IMR-90 (cell line): ENCODE measurements around the gene RAI1. TPM values are rescaled to one million over a fixed set of nuclear protein-coding genes. Genes with fewer than 3 reads are reported as not detected.

Experiments used
- ATAC-seq: fragments of 200-7000 bp; cut with Tn5 transposase; 2 replicates; pipeline ENCODE4 v1.9.1; 2020; ENCODE audit warnings: low read depth, mild to moderate bottlenecking, moderate library complexity
- BruUV-seq: library from RNA; stranded (reverse); fragments of 400-500 nt; replicated peaks from 2 replicates; lab custom pipeline; 2021; lab: Mats Ljungman, UMichigan
- CTCF ChIA-PET: fragments of 300-600 bp; formaldehyde crosslinking; extraction: SDS; loops from one replicate; lab custom pipeline; 2021; ENCODE audit warnings: antibody characterized with exemption; lab: Yijun Ruan, JAX
- POLR2A ChIA-PET: fragments of 300-600 bp; sonication (Branson Sonifier 250); formaldehyde crosslinking; loops from one replicate; lab custom pipeline; 2022; ENCODE audit warnings: antibody characterized with exemption; ENCODE audit not compliant: unreplicated experiment; lab: Charles Lee
- DNase-seq: peaks from one replicate; pipeline ENCODE4 v3.0.0; 2013
- H2AFZ ChIP-seq: replicated peaks from 2 replicates; pipeline ENCODE3; 2013; ENCODE audit warnings: low read length, mild to moderate bottlenecking; ENCODE audit not compliant: poor library complexity
- H2AK5ac ChIP-seq: 2 replicates; pipeline ENCODE4 v1.6.1; 2013; ENCODE audit warnings: low read depth, low read length, inconsistent platforms
- H2AK9ac ChIP-seq: replicated peaks from 2 replicates; pipeline ENCODE3; 2013; ENCODE audit warnings: mild to moderate bottlenecking, low read depth, low read length, moderate library complexity; ENCODE audit not compliant: poor library complexity
- H2BK120ac ChIP-seq: 2 replicates; pipeline ENCODE4 v1.6.1; 2013; ENCODE audit warnings: low read depth, low read length, inconsistent platforms
- H2BK15ac ChIP-seq: 3 replicates; pipeline ENCODE4 v1.6.1; 2013; ENCODE audit warnings: low read depth, low read length, inconsistent platforms
- H2BK20ac ChIP-seq: 2 replicates; pipeline ENCODE4 v1.6.1; 2013; ENCODE audit warnings: low read depth, mild to moderate bottlenecking, inconsistent platforms, low read length, moderate library complexity
- H2BK5ac ChIP-seq: 2 replicates; pipeline ENCODE4 v1.6.1; 2013; ENCODE audit warnings: mild to moderate bottlenecking, low read depth, low read length, inconsistent platforms; ENCODE audit not compliant: poor library complexity, severe bottlenecking
- H3K14ac ChIP-seq: replicated peaks from 2 replicates; pipeline ENCODE4 v1.6.1; 2013; ENCODE audit warnings: low read depth, low read length, inconsistent platforms
- H3K18ac ChIP-seq: 2 replicates; pipeline ENCODE4 v1.6.1; 2013; ENCODE audit warnings: low read depth, low read length, control low read depth
- H3K23ac ChIP-seq: 2 replicates; pipeline ENCODE4 v1.6.1; 2013; ENCODE audit warnings: low read depth, low read length, inconsistent platforms
- H3K27ac ChIP-seq: 2 replicates; pipeline ENCODE4 v1.5.1; 2013; ENCODE audit warnings: mild to moderate bottlenecking, control low read depth, low read length; ENCODE audit not compliant: insufficient read depth
- H3K27me3 ChIP-seq: 2 replicates; pipeline ENCODE4 v1.6.1; 2013; ENCODE audit warnings: low read length; ENCODE audit not compliant: control insufficient read depth, insufficient read depth
- H3K36me3 ChIP-seq: 2 replicates; pipeline ENCODE4 v1.6.1; 2013; ENCODE audit warnings: low read length, mixed read lengths; ENCODE audit not compliant: control insufficient read depth, insufficient read depth
- H3K4ac ChIP-seq: 2 replicates; pipeline ENCODE4 v1.6.1; 2013; ENCODE audit warnings: low read depth, low read length, inconsistent platforms
- H3K4me1 ChIP-seq: 2 replicates; pipeline ENCODE4 v1.6.1; 2013; ENCODE audit warnings: low read length, mixed read lengths; ENCODE audit not compliant: control insufficient read depth, insufficient read depth
- H3K4me2 ChIP-seq: 2 replicates; pipeline ENCODE4 v1.6.1; 2013; ENCODE audit warnings: low read depth, mild to moderate bottlenecking, control low read depth, low read length, moderate library complexity
- H3K4me3 ChIP-seq: 2 replicates; pipeline ENCODE4 v1.5.1; 2013; ENCODE audit warnings: low read depth, mild to moderate bottlenecking, control low read depth, low read length, moderate library complexity; ENCODE audit not compliant: insufficient read depth
- H3K56ac ChIP-seq: 2 replicates; pipeline ENCODE4 v1.6.1; 2013; ENCODE audit warnings: low read length, inconsistent platforms; ENCODE audit not compliant: insufficient read depth; ENCODE audit errors: extremely low read depth
- H3K79me1 ChIP-seq, 2 experiments: 2 replicates each; pipeline ENCODE4 v1.6.1; 2013; ENCODE audit warnings: low read length in 2 of 2, inconsistent platforms in 1 of 2, low read depth in 1 of 2
- H3K9ac ChIP-seq: 2 replicates; pipeline ENCODE4 v1.6.1; 2013; ENCODE audit warnings: low read depth, low read length, control low read depth
- H3K9me1 ChIP-seq: 2 replicates; pipeline ENCODE4 v1.6.1; 2013; ENCODE audit warnings: low read length, inconsistent platforms; ENCODE audit not compliant: insufficient read depth
- H3K9me3 ChIP-seq: 2 replicates; pipeline ENCODE4 v1.6.1; 2013; ENCODE audit warnings: low read length; ENCODE audit not compliant: control insufficient read depth, insufficient read depth
- H4K20me1 ChIP-seq: 2 replicates; pipeline ENCODE4 v1.6.1; 2013; ENCODE audit warnings: low read length, inconsistent platforms; ENCODE audit not compliant: insufficient read depth
- H4K5ac ChIP-seq: 2 replicates; pipeline ENCODE4 v1.6.1; 2013; ENCODE audit warnings: mild to moderate bottlenecking, low read depth, low read length, control low read depth
- H4K8ac ChIP-seq, 2 experiments: 2 replicates each; pipeline ENCODE4 v1.6.1; 2013; ENCODE audit warnings: low read depth in 2 of 2, low read length in 2 of 2, control low read depth in 1 of 2, inconsistent platforms in 1 of 2
- H4K91ac ChIP-seq: 2 replicates; pipeline ENCODE4 v1.6.1; 2013; ENCODE audit warnings: low read depth, low read length, inconsistent platforms; ENCODE audit not compliant: insufficient read depth
- CHD1 ChIP-seq: IDR thresholded peaks from 2 replicates; pipeline ENCODE4 v1.6.1; 2012; ENCODE audit warnings: low read depth, low read length, improper control_type of control experiment
- MAZ ChIP-seq: IDR thresholded peaks from 2 replicates; pipeline ENCODE4 v1.6.1; 2012; ENCODE audit warnings: low read depth, mild to moderate bottlenecking, low read length, improper control_type of control experiment, moderate library complexity, borderline replicate concordance
- NFE2L2 ChIP-seq: fragments of 150-350 bp; IDR thresholded peaks from 2 replicates; pipeline ENCODE4 v1.6.1; 2016; ENCODE audit warnings: low read depth, mild to moderate bottlenecking, low read length
- POLR2A ChIP-seq: IDR thresholded peaks from 2 replicates; pipeline ENCODE4 v1.6.1; 2012; ENCODE audit warnings: mild to moderate bottlenecking, low read depth, low read length
- RAD21 ChIP-seq: IDR thresholded peaks from 2 replicates; pipeline ENCODE4 v1.6.1; 2012; ENCODE audit warnings: low read length, improper control_type of control experiment
- RCOR1 ChIP-seq: IDR thresholded peaks from 2 replicates; pipeline ENCODE4 v1.6.1; 2012; ENCODE audit warnings: mild to moderate bottlenecking, low read length, improper control_type of control experiment; ENCODE audit not compliant: insufficient replicate concordance
- SMC3 ChIP-seq: fragments of 150-350 bp; IDR thresholded peaks from 2 replicates; pipeline ENCODE4 v1.6.1; 2016; ENCODE audit warnings: low read depth, mild to moderate bottlenecking, antibody characterized with exemption, low read length, moderate library complexity
- WGBS, 2 experiments: methylation state at CpG; one replicate each; pipeline versions ENCODE4 v1.1.5 to v1.1.7; 2013; ENCODE audit warnings: missing lambda C conversion rate in 2 of 2; ENCODE audit not compliant: insufficient read length in 1 of 2; ENCODE audit errors: extremely low coverage in 2 of 2; 5-methylcytosine and 5-hydroxymethylcytosine counted together
- dilution Hi-C: fragments of 300-500 bp; cut with HindIII; formaldehyde crosslinking; loops from one replicate; pipeline ENCODE4 v1.14.3; 2018; ENCODE audit warnings: low sequenced_read_pairs; ENCODE audit not compliant: unreplicated experiment
- in situ Hi-C: fragments of 300-500 bp; cut with MboI; formaldehyde crosslinking; loops from 3 replicates; pipeline ENCODE4 v1.14.3; 2019; ENCODE audit warnings: low sequenced_read_pairs, inconsistent platforms, mixed read lengths
- intact Hi-C: fragments of 100-400 bp; cut with micrococcal nuclease; formaldehyde crosslinking; loops from 2 replicates; pipeline ENCODE4 v1.10.0; 2022
- polyA plus RNA-seq, 3 experiments: library from polyadenylated mRNA; depleted of rRNA; stranded (reverse); fragments of >200 nt; gene quantifications; 2 replicates each; pipeline ENCODE4 v1.2.3, GENCODE V29; 2012; ENCODE audit warnings: low replicate concordance in 1 of 3
- total RNA-seq: library from RNA; depleted of rRNA; stranded (reverse); fragments of >200 nt; gene quantifications from 2 replicates; pipeline ENCODE4 v1.2.3, GENCODE V29; 2012
- TF ChIP-seq, protein P1 (sequence below): fragments of 150-350 bp; IDR thresholded peaks from 2 replicates; pipeline ENCODE4 v1.6.1; 2016; ENCODE audit warnings: low read depth, mild to moderate bottlenecking, low read length, moderate library complexity, borderline replicate concordance

Gene RAI1
- total and polyA plus RNA-seq, 2 of the 4 experiments (the other 2 are of a cell fraction) = 1.8 to 10.5 TPM

DNA sequence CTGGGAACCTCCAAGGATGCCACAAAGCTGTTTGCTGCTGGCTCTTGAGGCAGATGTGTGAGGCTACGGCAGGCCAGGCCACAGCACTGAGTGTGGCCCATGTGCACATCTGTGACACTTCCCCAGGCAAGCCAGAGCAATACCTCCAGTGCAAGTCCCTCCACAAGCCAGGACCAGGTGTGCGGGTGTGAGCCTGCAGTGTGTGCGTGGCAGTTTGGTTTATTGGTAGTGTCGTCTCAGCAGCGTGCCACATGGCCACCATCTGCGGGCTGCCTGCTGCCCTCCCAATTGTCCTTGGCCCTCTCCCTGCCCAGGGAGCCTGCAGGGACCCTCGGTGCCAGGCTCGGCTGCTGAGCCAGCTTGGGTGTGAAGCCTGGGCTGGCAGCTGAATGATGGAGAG, 165.4 kb downstream of the RAI1 start:
- no peak overlapping the region for H2AFZ ChIP-seq
- no peak overlapping the region for H2BK5ac ChIP-seq
- dilution Hi-C loops = no loop called here
- no peak overlapping the region for H4K91ac ChIP-seq
- 90% methylated on average over 6 of the region's 8 CpGs; no CpG with 5 or more reads in 1 of the 2 experiments for WGBS, 2 experiments
- no TSS peak for BruUV-seq
- ChIA-PET POLR2A (no interaction called here), CTCF (no interaction called here)
- no peak overlapping the region for H3K4me2 ChIP-seq
- H3K23ac ChIP-seq = no peak overlapping the region
- ATAC-seq (no peak), DNase-seq (no peak)
- no peak overlapping the region for H3K9ac ChIP-seq
- H3K79me1 ChIP-seq = no peaks in the 10 kb centered on the region
- H4K20me1 ChIP-seq = no peaks in the 10 kb centered on the region
- H3K18ac ChIP-seq = no peak overlapping the region
- no peak overlapping the region for H2AK5ac ChIP-seq
- H3K14ac ChIP-seq = no peak overlapping the region
- H3K27ac ChIP-seq = no peak overlapping the region
- H4K8ac ChIP-seq = no peak overlapping the region
- no peak overlapping the region for H3K4me3 ChIP-seq
- no peak overlapping the region for H3K4ac ChIP-seq
- H3K36me3 ChIP-seq = peaks cover 11% of the 10 kb centered on the region; the same call in 1 of the 2 replicates
- TF ChIP-seq CHD1 (no peak), RAD21 (no peak), POLR2A (no peak), NFE2L2 (no peak), SMC3 (no peak), MAZ (no peak), RCOR1 (no peak)
- TF ChIP-seq, protein P1, sequence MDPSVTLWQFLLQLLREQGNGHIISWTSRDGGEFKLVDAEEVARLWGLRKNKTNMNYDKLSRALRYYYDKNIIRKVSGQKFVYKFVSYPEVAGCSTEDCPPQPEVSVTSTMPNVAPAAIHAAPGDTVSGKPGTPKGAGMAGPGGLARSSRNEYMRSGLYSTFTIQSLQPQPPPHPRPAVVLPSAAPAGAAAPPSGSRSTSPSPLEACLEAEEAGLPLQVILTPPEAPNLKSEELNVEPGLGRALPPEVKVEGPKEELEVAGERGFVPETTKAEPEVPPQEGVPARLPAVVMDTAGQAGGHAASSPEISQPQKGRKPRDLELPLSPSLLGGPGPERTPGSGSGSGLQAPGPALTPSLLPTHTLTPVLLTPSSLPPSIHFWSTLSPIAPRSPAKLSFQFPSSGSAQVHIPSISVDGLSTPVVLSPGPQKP = no peak
- H2BK20ac ChIP-seq = no peak overlapping the region
- no peak overlapping the region for H2BK120ac ChIP-seq
- peaks cover 8% of the 10 kb centered on the region; the same call in 1 of the 2 replicates for H3K4me1 ChIP-seq
- H4K5ac ChIP-seq = no peak overlapping the region
- H3K27me3 ChIP-seq = no peaks in the 10 kb centered on the region
- H3K9me1 ChIP-seq = peaks cover 6% of the 10 kb centered on the region; the same call in 1 of the 2 replicates
- H2BK15ac ChIP-seq = no peak overlapping the region
- no peaks in the 10 kb centered on the region for H3K9me3 ChIP-seq
- intact Hi-C loops = no loop called here
- no peak overlapping the region for H3K56ac ChIP-seq
- in situ Hi-C loops = no loop called here
- no peak overlapping the region for H2AK9ac ChIP-seq
